Cardiac muscle cell (in vitro differentiated cells and primary cell): ENCODE data around the gene PPM1A. TPM values are rescaled to one million over a fixed set of nuclear protein-coding genes. Genes with fewer than 3 reads are reported as not detected.
A peak's percentile ranks its signal among the peaks of the same experiment; 100 is the strongest.

Experiments used
- DNase-seq, 2 donors: peaks; one replicate each; pipeline versions ENCODE4 v3.0.0 to v3.0.0-alpha.2; 2010 to 2017; ENCODE audit warnings: low read depth in 1 of 2, low spot score in 1 of 2
- H3K27ac ChIP-seq: fragments of 200-600 bp; sonication (generic); 2 replicates; pipeline ENCODE4 v1.5.1; 2016
- H3K27me3 ChIP-seq: fragments of 200-600 bp; sonication (generic); 2 replicates; pipeline ENCODE4 v1.6.0; 2016; ENCODE audit warnings: control low read depth
- H3K36me3 ChIP-seq: fragments of 200-600 bp; sonication (generic); 2 replicates; pipeline ENCODE4 v1.5.1; 2016; ENCODE audit warnings: control low read depth
- H3K4me1 ChIP-seq: fragments of 200-600 bp; sonication (generic); 2 replicates; pipeline ENCODE4 v1.8.1; 2017; ENCODE audit warnings: low read depth, mild to moderate bottlenecking, mixed run types
- H3K4me3 ChIP-seq: fragments of 200-600 bp; sonication (generic); 2 replicates; pipeline ENCODE4 v1.5.1; 2016; ENCODE audit warnings: mild to moderate bottlenecking
- H3K9me3 ChIP-seq: fragments of 200-600 bp; sonication (generic); 2 replicates; pipeline ENCODE4 v1.5.1; 2017; ENCODE audit warnings: low read depth, mild to moderate bottlenecking, control low read depth
- polyA plus RNA-seq: library from polyadenylated mRNA; unstranded; fragments of >200 nt; fragmentation: Nextera tagmentation; extraction: Ambion mirVana; gene quantifications from 2 replicates; pipeline ENCODE4 v1.2.1, GENCODE V29; 2016
- total RNA-seq: library from RNA; depleted of rRNA; stranded (reverse); fragments of >200 nt; gene quantifications from 2 replicates; pipeline ENCODE4 v1.2.3, GENCODE V29; 2016
- TF ChIP-seq, protein P1 (sequence below): IDR thresholded peaks from 2 replicates; pipeline ENCODE4 v1.5.1; 2012; ENCODE audit warnings: low read depth, mild to moderate bottlenecking, low read length

Gene PPM1A
- total and polyA plus RNA-seq, 2 experiments from 2014 or later, result 19.6 to 24.1 TPM

DNA sequence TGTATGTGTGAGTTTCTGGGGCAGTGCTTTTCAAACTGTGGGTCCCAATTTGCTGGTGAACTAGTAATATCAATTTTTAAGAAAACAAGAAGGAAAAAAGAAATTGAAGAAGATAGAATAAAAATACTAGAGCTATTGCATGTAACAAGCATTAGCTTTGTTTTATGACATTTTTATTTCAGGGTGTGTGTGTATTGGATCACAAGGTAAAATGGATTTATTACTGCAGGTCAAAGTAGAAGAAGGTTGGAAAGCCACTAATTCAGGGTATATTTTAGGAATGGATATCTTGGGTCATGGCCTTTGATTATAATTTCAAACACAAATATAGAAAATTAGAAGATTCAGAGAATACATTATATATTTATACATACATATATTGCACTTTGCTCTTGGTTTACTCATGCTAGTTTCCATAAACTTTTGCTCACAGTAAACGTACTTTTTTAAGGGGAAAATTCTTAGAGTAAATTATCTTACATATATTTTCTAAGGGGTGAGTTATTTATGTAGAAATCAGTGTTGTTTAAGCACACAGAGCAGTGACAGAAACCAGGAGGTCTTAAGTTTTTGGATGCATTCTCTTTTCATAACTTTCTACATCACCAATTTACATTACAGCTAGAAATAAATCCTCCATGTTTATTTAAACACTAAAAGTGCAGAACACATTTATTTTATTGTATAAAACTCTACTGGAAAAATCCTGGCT lies 34.5 kb upstream of the PPM1A start:
- Histone ChIP-seq H3K4me1 (no peaks in the 10 kb centered on the region), H3K36me3 (no peaks in the 10 kb centered on the region), H3K9me3 (no peaks in the 10 kb centered on the region), H3K27ac (no peak overlapping the region), H3K4me3 (no peak overlapping the region), H3K27me3 (no peaks in the 10 kb centered on the region)
- no peak for DNase-seq
- TF ChIP-seq, protein P1, sequence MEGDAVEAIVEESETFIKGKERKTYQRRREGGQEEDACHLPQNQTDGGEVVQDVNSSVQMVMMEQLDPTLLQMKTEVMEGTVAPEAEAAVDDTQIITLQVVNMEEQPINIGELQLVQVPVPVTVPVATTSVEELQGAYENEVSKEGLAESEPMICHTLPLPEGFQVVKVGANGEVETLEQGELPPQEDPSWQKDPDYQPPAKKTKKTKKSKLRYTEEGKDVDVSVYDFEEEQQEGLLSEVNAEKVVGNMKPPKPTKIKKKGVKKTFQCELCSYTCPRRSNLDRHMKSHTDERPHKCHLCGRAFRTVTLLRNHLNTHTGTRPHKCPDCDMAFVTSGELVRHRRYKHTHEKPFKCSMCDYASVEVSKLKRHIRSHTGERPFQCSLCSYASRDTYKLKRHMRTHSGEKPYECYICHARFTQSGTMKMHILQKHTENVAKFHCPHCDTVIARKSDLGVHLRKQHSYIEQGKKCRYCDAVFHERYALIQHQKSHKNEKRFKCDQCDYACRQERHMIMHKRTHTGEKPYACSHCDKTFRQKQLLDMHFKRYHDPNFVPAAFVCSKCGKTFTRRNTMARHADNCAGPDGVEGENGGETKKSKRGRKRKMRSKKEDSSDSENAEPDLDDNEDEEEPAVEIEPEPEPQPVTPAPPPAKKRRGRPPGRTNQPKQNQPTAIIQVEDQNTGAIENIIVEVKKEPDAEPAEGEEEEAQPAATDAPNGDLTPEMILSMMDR, result no peak

DNA sequence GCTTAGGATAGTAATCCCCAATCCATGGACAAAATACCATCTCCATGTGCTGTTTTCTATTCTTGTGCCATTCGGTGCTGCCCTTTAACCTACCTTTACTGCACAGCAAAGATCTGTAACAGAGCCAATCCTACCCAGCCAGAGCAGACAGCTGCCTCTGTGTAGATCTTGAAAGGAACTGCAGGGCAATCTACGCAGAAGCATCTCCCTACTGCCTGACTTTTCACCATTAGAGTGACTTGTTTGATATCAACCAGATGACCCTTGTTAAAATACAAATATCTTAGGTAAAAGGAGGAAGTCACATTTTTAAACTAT lies 33.9 kb upstream of the PPM1A start:
- Histone ChIP-seq H3K4me1 (no peaks in the 10 kb centered on the region), H3K36me3 (no peaks in the 10 kb centered on the region), H3K9me3 (no peaks in the 10 kb centered on the region), H3K27me3 (no peaks in the 10 kb centered on the region), H3K27ac (no peak overlapping the region), H3K4me3 (no peak overlapping the region)
- TF ChIP-seq, protein P1, result no peak
- no peak for DNase-seq

DNA sequence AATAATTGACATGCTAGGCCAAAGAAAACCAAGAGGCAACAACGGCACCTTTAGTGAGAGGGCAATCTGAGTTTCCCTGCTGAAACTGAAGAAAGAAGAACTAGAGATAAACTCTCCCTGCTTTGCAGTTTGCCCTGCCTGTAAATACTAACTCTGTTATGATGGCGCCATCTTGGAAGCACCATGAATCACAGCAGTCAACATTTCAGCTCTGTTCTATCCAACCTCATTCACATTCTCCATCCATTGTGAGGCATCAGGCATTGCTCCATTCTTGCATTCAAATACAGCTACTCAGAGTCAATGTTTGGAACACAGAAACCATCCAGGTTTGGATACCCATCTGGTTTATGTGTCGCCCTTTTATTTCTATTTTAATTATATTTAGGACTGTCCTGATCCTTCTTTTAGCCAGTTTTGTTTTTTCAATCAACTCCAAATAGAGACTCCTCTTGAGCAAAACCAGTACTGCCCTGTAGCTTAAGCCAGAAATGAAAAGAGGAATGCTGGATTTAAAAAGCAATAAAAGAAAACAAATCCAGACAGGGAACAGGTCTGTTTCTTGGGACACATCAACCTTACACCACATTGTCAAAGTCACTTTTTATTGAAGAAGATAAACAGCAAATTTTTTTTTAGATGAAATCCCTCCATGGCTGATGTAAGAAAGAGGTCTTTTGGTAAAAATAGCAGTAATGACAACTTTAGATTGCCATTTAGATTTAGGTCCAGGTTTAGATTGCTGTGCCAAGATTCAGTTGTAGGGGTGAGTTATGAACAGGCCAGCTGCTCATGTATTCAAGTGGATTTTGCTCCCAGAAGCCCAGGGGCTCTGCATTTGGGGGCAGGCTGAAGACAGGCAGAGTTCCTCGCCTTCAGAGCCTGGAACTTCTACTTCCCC lies 33.3 kb upstream of the PPM1A start:
- Histone ChIP-seq H3K4me3 (no peak overlapping the region), H3K27me3 (no peaks in the 10 kb centered on the region), H3K9me3 (no peaks in the 10 kb centered on the region), H3K36me3 (no peaks in the 10 kb centered on the region), H3K4me1 (no peaks in the 10 kb centered on the region), H3K27ac (no peak overlapping the region)
- TF ChIP-seq, protein P1, result no peak
- no peak for DNase-seq

DNA sequence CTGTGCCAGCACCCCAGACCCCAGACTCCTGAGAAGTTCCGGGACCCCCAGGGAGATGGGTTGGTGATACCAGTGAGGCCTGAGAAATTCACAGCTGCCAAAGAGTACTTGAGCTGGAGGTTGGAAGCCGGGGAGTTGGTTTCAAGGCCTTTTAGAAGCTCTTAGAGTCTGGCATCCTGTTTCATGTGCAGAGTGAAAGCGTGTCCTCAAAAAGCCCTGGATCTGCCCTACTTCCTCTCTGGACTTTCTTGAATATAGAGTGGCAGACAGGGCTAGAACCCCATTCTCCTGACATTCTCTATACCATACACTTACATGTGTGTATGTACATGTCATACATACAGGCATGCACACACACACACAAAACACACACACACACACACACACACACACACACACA lies 31.3 kb upstream of the PPM1A start:
- no peak overlapping the region for H3K27ac ChIP-seq
- H3K27me3 ChIP-seq, result no peaks in the 10 kb centered on the region
- no peaks in the 10 kb centered on the region for H3K9me3 ChIP-seq
- H3K4me3 ChIP-seq, result no peak overlapping the region
- TF ChIP-seq, protein P1, result no peak
- no peaks in the 10 kb centered on the region for H3K36me3 ChIP-seq
- no peaks in the 10 kb centered on the region for H3K4me1 ChIP-seq
- DNase-seq, result peak in 1 of 2 donors; percentile 9

DNA sequence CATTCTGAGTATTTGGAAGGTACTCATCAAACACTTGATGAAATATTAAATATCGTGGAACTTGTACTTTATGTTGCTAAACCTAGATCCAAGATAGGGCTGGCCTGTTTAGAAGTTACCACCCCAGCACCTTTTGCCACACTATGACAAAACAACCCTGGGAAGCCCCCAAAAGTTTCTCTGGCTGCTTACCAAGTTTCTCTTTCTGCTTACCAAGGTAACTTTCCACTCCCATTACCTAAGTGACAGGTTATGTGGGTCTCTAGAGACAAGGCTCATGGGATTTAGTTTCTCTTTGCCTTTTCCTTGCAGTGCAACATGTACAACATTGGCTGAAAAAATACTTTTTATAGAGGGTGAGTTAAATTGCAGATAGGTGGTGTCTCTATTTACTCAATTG lies 28.9 kb upstream of the PPM1A start:
- Histone ChIP-seq H3K9me3 (no peaks in the 10 kb centered on the region), H3K27me3 (no peaks in the 10 kb centered on the region), H3K4me1 (no peaks in the 10 kb centered on the region), H3K27ac (no peak overlapping the region), H3K4me3 (no peak overlapping the region), H3K36me3 (no peaks in the 10 kb centered on the region)
- no peak for DNase-seq
- TF ChIP-seq, protein P1, result no peak
